ENCODE results near the gene P2RY1. TPM values are rescaled to one million over a fixed set of nuclear protein-coding genes. Genes with fewer than 3 reads are reported as not detected.
"Not testable (repeated sequence)": the region's sequence is repeated elsewhere in the genome, so short reads cannot be mapped to it uniquely, and the experiment has no call there.

The P2RY1 gene
- total RNA-seq, 1 experiment from 2014 or later = 1.7 TPM

- POLR2A ChIA-PET = no interaction called here
- Histone ChIP-seq H3K27me3 (ENCODE audit: insufficient read depth, low read length) (no peaks in the 10 kb centered on the region), H3K9me3 (ENCODE audit: control insufficient read depth in 1 of 2, insufficient read depth in 1 of 2, low read depth in 1 of 2, low read length in 2 of 2) (no peaks in the 10 kb centered on the region), H3K9me2 (ENCODE audit: insufficient read depth) (no peaks in the 10 kb centered on the region), H3K27ac (ENCODE audit: low read depth, low read length) (no peak overlapping the region), H2AFZ (ENCODE audit: low read depth, low read length, poor library complexity, severe bottlenecking) (no peak overlapping the region), H3K4me1 (ENCODE audit: control insufficient read depth in 1 of 2, insufficient read depth in 2 of 2, low read length in 2 of 2) (no peaks in the 10 kb centered on the region), H3K36me3 (ENCODE audit: control insufficient read depth in 1 of 2, insufficient read depth in 2 of 2, low read length in 2 of 2) (no peaks in the 10 kb centered on the region), H3K9ac (ENCODE audit: low read length) (no peak overlapping the region), H3K4me2 (ENCODE audit: low read length) (no peak overlapping the region), H3K79me2 (ENCODE audit: insufficient read depth, low read length) (no peaks in the 10 kb centered on the region), H3K4me3 (replicated peaks in 1 of 2; ENCODE audit: low read depth in 1 of 2, low read length in 2 of 2) (no peak overlapping the region), H4K20me1 (ENCODE audit: insufficient read depth) (no peaks in the 10 kb centered on the region)
- RAD21 ChIA-PET (ENCODE audit: low non-redundant PET in 1 of 2, low total read pairs in 2 of 2, uncharacterized antibody in 2 of 2, unreplicated experiment in 2 of 2) = no interaction called here
- CTCF ChIA-PET = no interaction called here
- intact Hi-C loops (cut with micrococcal nuclease) = no loop called here
- no peak for ATAC-seq
- DNase-seq (ENCODE audit: low read depth, low spot score) = no peak
- no peak for TF ChIP-seq ELF1 (IDR thresholded peaks at IDR 0.05; ENCODE audit: borderline replicate concordance, low read depth)
- TF ChIP-seq MAX (IDR thresholded peaks at IDR 0.05) = no peak
- TF ChIP-seq ZFX (IDR thresholded peaks at IDR 0.05) = no peak
- no peak for TF ChIP-seq CEBPB (IDR thresholded peaks at IDR 0.05; ENCODE audit: low read depth)
- TF ChIP-seq REST (IDR thresholded peaks at IDR 0.05; ENCODE audit: low read depth) = no peak
- TF ChIP-seq EZH2phosphoT487 (IDR thresholded peaks at IDR 0.05; ENCODE audit: borderline replicate concordance) = no peak
- TF ChIP-seq RAD21 (IDR thresholded peaks at IDR 0.05; ENCODE audit: low read depth) = no peak
- no peak for TF ChIP-seq YY1 (IDR thresholded peaks at IDR 0.05; ENCODE audit: extremely low read depth, insufficient replicate concordance, low read depth, low read length)
- no peak for TF ChIP-seq EZH2 (IDR thresholded peaks at IDR 0.05)
- no peak for TF ChIP-seq FOSL1 (IDR thresholded peaks at IDR 0.05; ENCODE audit: low read depth)
- TF ChIP-seq JUND (IDR thresholded peaks at IDR 0.05) = no peak
- TF ChIP-seq SP1 (IDR thresholded peaks at IDR 0.05; ENCODE audit: low read depth) = no peak
- TF ChIP-seq CTCF (IDR thresholded peaks at IDR 0.05 in 2 of 3, conservative IDR thresholded peaks at IDR 0.05 in 1 of 3; ENCODE audit: borderline replicate concordance in 1 of 3, insufficient read depth in 1 of 3, low read depth in 2 of 3, low read length in 2 of 3) = no peak
- no TSS peak for BruUV-seq (replicated peaks)
Observed at GRCh38 chr3:152843955-152844354, 9.0 kb downstream of the P2RY1 start.

GRCh38 chr3:152846572-152847202, 11.8 kb downstream of the P2RY1 start:
- H3K4me3 ChIP-seq (replicated peaks in 1 of 2; ENCODE audit: low read depth in 1 of 2, low read length in 2 of 2); H3K9ac ChIP-seq (ENCODE audit: low read length); ATAC-seq; H3K4me2 ChIP-seq (ENCODE audit: low read length); POLR2A ChIA-PET; RAD21 ChIA-PET (ENCODE audit: low non-redundant PET in 1 of 2, low total read pairs in 2 of 2, uncharacterized antibody in 2 of 2, unreplicated experiment in 2 of 2); H3K36me3 ChIP-seq (ENCODE audit: control insufficient read depth in 1 of 2, insufficient read depth in 2 of 2, low read length in 2 of 2); intact Hi-C loops (cut with micrococcal nuclease); H3K27me3 ChIP-seq (ENCODE audit: insufficient read depth, low read length); H4K20me1 ChIP-seq (ENCODE audit: insufficient read depth); BruUV-seq (replicated peaks); H3K9me2 ChIP-seq (ENCODE audit: insufficient read depth); DNase-seq (ENCODE audit: low read depth, low spot score); H3K9me3 ChIP-seq (ENCODE audit: control insufficient read depth in 1 of 2, insufficient read depth in 1 of 2, low read depth in 1 of 2, low read length in 2 of 2); H3K4me1 ChIP-seq (ENCODE audit: control insufficient read depth in 1 of 2, insufficient read depth in 2 of 2, low read length in 2 of 2); H2AFZ ChIP-seq (ENCODE audit: low read depth, low read length, poor library complexity, severe bottlenecking); H3K79me2 ChIP-seq (ENCODE audit: insufficient read depth, low read length); CTCF ChIA-PET; H3K27ac ChIP-seq (ENCODE audit: low read depth, low read length): not testable (repeated sequence)
